GM21737 (cell line): Measurements from ENCODE around the gene AMPD1.

Experiments used
- ATAC-seq: cut with Tn5 transposase; IDR thresholded peaks from one replicate; pipeline ENCODE4 v1.9.1; 2021; ENCODE audit warnings: mild to moderate bottlenecking, moderate library complexity; ENCODE audit not compliant: unreplicated experiment

AMPD1 gene

GRCh38 chr1:114695430-114696058 lies at the start of gene AMPD1:
AMPD1 (minus strand) TSS chr1:114695546; CDS start chr1:114695471, 75 bp downstream.
- ATAC-seq: no peak

GRCh38 chr1:114741963-114742746 lies 46.8 kb upstream of the AMPD1 start:
- no peak for ATAC-seq

- ATAC-seq: no peak
Observed at GRCh38 chr1:114740331-114740730, 45.0 kb upstream of the AMPD1 start.

GRCh38 chr1:114737314-114737849 lies 42.0 kb upstream of the AMPD1 start:
- no peak for ATAC-seq

- no peak for ATAC-seq
Observed at GRCh38 chr1:114735479-114735878, 40.1 kb upstream of the AMPD1 start.

GRCh38 chr1:114729782-114730181 lies 34.4 kb upstream of the AMPD1 start:
- no peak for ATAC-seq

- ATAC-seq: no peak
Observed at GRCh38 chr1:114728553-114728952, 33.2 kb upstream of the AMPD1 start.

GRCh38 chr1:114725230-114725629 lies 29.9 kb upstream of the AMPD1 start:
- ATAC-seq: no peak

- ATAC-seq: no peak
Observed at GRCh38 chr1:114723915-114724314, 28.6 kb upstream of the AMPD1 start.

GRCh38 chr1:114723457-114723856 lies 28.1 kb upstream of the AMPD1 start:
- no peak for ATAC-seq

- ATAC-seq: no peak
Observed at GRCh38 chr1:114720492-114720891, 25.1 kb upstream of the AMPD1 start.

- no peak for ATAC-seq
Observed at GRCh38 chr1:114719424-114719787, 24.1 kb upstream of the AMPD1 start.

GRCh38 chr1:114718661-114719423 lies 23.5 kb upstream of the AMPD1 start:
- no peak for ATAC-seq

GRCh38 chr1:114716304-114717170 lies 21.2 kb upstream of the AMPD1 start, which contains the start of gene NRAS:
NRAS (minus strand) TSS chr1:114716771; CDS start chr1:114716160, 611 bp downstream.
- peak; percentile 96 for ATAC-seq

GRCh38 chr1:114715952-114716303 lies 20.6 kb upstream of the AMPD1 start:
- ATAC-seq: peak; percentile 5

- no peak for ATAC-seq
Observed at GRCh38 chr1:114712977-114713376, 17.6 kb upstream of the AMPD1 start.

- ATAC-seq: no peak
Observed at GRCh38 chr1:114710360-114710759, 15.0 kb upstream of the AMPD1 start.

- ATAC-seq: no peak
Observed at GRCh38 chr1:114707604-114708003, 12.3 kb upstream of the AMPD1 start.

- no peak for ATAC-seq
Observed at GRCh38 chr1:114703242-114703641, 7.9 kb upstream of the AMPD1 start.

- ATAC-seq: no peak
Observed at GRCh38 chr1:114702737-114703136, 7.4 kb upstream of the AMPD1 start.

GRCh38 chr1:114701931-114702330 lies 6.6 kb upstream of the AMPD1 start:
- ATAC-seq: no peak
